ENCODE data around the gene ASS1. TPM values are rescaled to one million over a fixed set of nuclear protein-coding genes. Genes with fewer than 3 reads are reported as not detected.

Gene ASS1
- total RNA-seq, 1 donor from 2014 or later, result 1.6 TPM

GRCh38 chr9:130461731-130462130, 17.0 kb downstream of the ASS1 start:
- H3K4me3 Mint-ChIP-seq, result no peak overlapping the region
- peaks cover 14% of the 10 kb centered on the region for H3K27me3 Mint-ChIP-seq
- ATAC-seq (ENCODE audit: low read depth) (no peak), DNase-seq (no peak)
- no peaks in the 10 kb centered on the region for H3K36me3 Mint-ChIP-seq (ENCODE audit: low read depth)
- H3K9me3 Mint-ChIP-seq, result no peaks in the 10 kb centered on the region
- ChIA-PET POLR2A (no interaction called here), CTCF (interaction anchor here (1.4 to 5.1 kb wide), 3 partner anchors 220 to 231 kb away, joined by 5 to 51 read pairs (median 11); partner anchors contain the start of gene EXOSC2)
- H3K4me1 Mint-ChIP-seq, result no peaks in the 10 kb centered on the region
- TF ChIP-seq, protein P1, sequence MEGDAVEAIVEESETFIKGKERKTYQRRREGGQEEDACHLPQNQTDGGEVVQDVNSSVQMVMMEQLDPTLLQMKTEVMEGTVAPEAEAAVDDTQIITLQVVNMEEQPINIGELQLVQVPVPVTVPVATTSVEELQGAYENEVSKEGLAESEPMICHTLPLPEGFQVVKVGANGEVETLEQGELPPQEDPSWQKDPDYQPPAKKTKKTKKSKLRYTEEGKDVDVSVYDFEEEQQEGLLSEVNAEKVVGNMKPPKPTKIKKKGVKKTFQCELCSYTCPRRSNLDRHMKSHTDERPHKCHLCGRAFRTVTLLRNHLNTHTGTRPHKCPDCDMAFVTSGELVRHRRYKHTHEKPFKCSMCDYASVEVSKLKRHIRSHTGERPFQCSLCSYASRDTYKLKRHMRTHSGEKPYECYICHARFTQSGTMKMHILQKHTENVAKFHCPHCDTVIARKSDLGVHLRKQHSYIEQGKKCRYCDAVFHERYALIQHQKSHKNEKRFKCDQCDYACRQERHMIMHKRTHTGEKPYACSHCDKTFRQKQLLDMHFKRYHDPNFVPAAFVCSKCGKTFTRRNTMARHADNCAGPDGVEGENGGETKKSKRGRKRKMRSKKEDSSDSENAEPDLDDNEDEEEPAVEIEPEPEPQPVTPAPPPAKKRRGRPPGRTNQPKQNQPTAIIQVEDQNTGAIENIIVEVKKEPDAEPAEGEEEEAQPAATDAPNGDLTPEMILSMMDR (IDR thresholded peaks at IDR 0.05), result no peak
- H3K27ac Mint-ChIP-seq, result no peak overlapping the region
- intact Hi-C loops (cut with micrococcal nuclease), result loop anchor here (1.0 to 2.0 kb wide), 3 partner anchors 221 to 585 kb away; no protein-coding TSS in a partner anchor

- Mint-ChIP-seq H3K4me3 (no peak overlapping the region), H3K36me3 (ENCODE audit: low read depth) (no peaks in the 10 kb centered on the region), H3K27me3 (peaks cover 26% of the 10 kb centered on the region), H3K27ac (no peak overlapping the region), H3K9me3 (no peaks in the 10 kb centered on the region), H3K4me1 (no peaks in the 10 kb centered on the region)
- DNase-seq, result no peak
- TF ChIP-seq, protein P1 (IDR thresholded peaks at IDR 0.05), result no peak
- ChIA-PET POLR2A (no interaction called here), CTCF (interaction anchor here (5.1 kb wide), 1 partner anchor 219 kb away, joined by 51 read pairs; no protein-coding TSS in a partner anchor)
- intact Hi-C loops (cut with micrococcal nuclease), result no loop called here
- ATAC-seq (ENCODE audit: low read depth), result no peak
Measured at GRCh38 chr9:130462685-130463540, 18.2 kb downstream of the ASS1 start.

DNA sequence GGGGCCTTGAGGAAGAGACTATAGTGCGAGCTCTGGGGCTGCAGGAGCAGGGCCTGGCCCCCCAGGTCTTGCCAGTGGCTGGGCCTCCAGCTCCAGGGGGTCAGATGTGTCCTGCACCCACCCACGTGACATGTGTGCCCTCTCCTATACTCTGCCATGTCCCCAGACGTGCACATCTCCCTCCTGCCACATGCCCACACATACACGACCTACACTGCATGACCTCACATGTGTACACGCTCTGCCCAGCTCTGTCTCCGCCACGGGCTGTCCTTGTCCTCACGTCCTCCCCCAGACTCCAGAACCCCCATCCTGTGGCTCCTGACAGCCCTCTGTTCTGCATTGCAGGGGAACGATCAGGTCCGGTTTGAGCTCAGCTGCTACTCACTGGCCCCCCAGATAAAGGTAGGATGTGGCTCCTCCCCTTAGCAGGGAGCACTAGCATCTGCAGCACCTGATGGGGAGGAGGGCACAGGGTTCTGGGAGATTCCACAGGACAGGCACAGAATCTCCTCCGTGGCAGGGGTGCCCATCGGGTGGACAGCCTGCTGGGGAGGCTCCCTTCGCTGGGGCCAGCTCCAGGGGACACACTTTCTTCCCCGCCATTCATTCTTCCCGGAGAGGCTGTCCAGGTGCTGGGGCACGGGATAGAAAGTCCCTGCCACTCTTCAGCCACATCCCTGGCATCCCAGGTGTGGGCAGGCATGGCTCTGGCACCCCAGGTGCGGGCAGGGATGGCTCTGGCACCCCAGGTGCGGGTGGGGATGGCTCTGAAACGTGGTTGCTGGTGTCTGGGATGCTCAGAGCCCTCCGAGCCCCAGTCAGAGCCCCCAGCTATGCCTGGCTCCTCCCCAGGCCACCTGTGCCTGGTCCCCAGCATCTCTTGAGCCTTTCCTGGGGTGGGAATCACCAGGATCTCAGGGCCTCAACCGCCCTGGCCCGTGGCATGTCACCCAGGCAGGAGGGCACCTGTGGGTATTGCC, 19.3 kb downstream of the ASS1 start:
- Mint-ChIP-seq H3K4me1 (no peaks in the 10 kb centered on the region), H3K36me3 (ENCODE audit: low read depth) (no peaks in the 10 kb centered on the region), H3K27ac (no peak overlapping the region), H3K4me3 (no peak overlapping the region), H3K9me3 (no peaks in the 10 kb centered on the region), H3K27me3 (peaks cover 32% of the 10 kb centered on the region)
- ChIA-PET POLR2A (no interaction called here), CTCF (interaction anchor here (1.5 to 5.1 kb wide), 2 partner anchors 218 kb away, joined by 7 to 51 read pairs; no protein-coding TSS in a partner anchor)
- DNase-seq (no peak), ATAC-seq (ENCODE audit: low read depth) (no peak)
- TF ChIP-seq, protein P1 (IDR thresholded peaks at IDR 0.05), result no peak
- intact Hi-C loops (cut with micrococcal nuclease), result no loop called here

DNA sequence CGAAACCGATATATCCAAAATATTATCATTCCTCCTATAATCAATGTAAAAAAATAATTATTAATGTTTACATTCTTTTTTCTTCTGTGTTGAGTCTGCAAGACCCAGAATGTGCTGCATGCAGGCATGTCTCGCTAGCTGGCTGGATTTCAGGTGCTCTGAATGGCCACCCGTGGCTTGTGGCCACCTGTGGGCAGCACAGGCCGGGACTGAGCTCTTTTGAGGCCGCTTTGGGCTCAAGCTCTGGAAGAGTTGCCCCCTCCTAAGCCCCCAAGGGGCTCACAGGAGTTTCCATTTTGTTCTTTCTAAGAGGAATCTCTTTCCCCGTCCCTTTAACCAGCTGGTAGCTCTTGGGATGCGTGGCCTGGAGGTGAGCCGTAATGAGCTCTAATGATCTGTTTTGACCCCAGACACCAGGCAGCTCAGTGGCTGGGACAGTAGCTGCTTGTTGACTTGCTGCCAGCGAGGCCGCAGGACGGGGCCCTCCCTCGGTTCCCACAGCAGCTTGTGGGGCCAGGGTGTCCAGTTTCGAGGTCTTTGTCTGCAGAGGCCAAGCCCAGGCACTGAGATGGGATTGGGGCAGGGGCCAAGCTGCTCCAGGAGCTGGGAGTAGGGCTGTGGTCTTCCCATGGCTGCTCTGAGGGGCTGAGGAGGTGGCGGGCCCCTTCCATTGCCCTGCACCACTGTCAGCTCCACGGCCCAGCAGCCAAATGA, 20.8 kb downstream of the ASS1 start:
- Mint-ChIP-seq H3K36me3 (ENCODE audit: low read depth) (no peaks in the 10 kb centered on the region), H3K27ac (no peak overlapping the region), H3K4me3 (no peak overlapping the region), H3K4me1 (no peaks in the 10 kb centered on the region), H3K9me3 (no peaks in the 10 kb centered on the region), H3K27me3 (peaks cover 31% of the 10 kb centered on the region)
- POLR2A ChIA-PET, result no interaction called here
- TF ChIP-seq, protein P1 (IDR thresholded peaks at IDR 0.05), result no peak
- CTCF ChIA-PET, result interaction anchor here (1.5 kb wide), 1 partner anchor 216 kb away, joined by 7 read pairs; no protein-coding TSS in a partner anchor
- DNase-seq (no peak), ATAC-seq (ENCODE audit: low read depth) (no peak)
- intact Hi-C loops (cut with micrococcal nuclease), result no loop called here
